Thyroid gland (tissue), 4 donors: ENCODE data around the gene AHRR.

Source experiments
- POLR2A ChIP-seq, 2 donors: fragments of 450-650 bp; IDR thresholded peaks; one replicate each; pipeline ENCODE4 v1.6.1; 2017; ENCODE audit warnings: antibody characterized with exemption in 2 of 2, mild to moderate bottlenecking in 2 of 2, moderate library complexity in 1 of 2
- TF ChIP-seq, protein P1 (sequence below), 6 experiments: fragments of 200-600 bp in 3 of 6; fragments of 450-650 bp in 3 of 6; sonication (generic) in 3 of 6; IDR thresholded peaks; one replicate each; pipeline ENCODE4 v1.5.1; 2016 to 2019; ENCODE audit warnings: antibody characterized with exemption in 6 of 6, mild to moderate bottlenecking in 2 of 6, inconsistent platforms in 1 of 6, moderate library complexity in 1 of 6

DNA sequence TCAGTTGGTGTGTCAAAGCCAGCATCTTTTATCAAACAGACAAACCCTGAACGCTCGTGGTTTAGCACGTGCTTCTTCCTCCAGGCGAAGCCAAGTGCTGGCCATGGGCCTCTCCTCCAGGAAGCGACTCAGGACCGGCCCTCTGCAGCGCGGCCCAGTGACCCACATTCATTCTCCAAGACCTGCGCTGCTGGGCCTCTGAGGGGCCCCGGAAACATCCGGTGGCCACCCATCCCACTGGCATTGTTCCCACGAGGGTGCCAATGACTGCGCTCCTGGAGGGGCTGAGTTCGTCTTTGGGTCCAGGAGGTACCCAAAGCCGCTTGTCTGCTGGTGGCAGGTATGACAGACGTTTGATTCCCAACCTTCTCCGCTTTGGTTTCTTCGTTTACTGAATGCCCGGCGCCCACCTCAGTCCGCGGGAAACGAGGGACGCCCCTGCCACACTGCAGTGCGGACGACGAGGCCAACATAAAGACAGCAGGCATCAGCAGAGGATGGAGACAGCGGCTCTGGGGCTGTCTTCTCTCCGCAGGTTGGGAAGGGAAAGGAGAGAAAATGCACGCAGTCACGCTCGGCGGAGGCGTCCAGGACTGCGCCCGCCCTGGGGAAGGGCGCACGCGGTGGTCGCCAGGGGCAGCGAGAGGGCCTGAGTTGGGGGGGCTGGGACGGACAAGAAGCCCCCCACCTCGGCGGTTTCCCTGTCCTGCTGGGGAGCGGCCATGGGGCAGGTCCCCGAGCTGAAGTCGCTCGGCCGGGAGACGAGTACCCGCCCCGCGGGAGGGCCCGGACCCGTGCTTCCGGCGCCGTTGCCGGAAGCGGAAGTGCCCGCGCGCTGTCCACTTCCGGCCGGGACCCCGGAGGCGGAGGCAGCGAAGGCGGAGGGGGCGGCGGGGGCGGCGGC lies 121.1 kb downstream of the AHRR start, which contains the start of gene EXOC3:
- peak in 1 of 2 donors; percentile 73 for TF ChIP-seq POLR2A (IDR thresholded peaks at IDR 0.05)
- TF ChIP-seq, protein P1, sequence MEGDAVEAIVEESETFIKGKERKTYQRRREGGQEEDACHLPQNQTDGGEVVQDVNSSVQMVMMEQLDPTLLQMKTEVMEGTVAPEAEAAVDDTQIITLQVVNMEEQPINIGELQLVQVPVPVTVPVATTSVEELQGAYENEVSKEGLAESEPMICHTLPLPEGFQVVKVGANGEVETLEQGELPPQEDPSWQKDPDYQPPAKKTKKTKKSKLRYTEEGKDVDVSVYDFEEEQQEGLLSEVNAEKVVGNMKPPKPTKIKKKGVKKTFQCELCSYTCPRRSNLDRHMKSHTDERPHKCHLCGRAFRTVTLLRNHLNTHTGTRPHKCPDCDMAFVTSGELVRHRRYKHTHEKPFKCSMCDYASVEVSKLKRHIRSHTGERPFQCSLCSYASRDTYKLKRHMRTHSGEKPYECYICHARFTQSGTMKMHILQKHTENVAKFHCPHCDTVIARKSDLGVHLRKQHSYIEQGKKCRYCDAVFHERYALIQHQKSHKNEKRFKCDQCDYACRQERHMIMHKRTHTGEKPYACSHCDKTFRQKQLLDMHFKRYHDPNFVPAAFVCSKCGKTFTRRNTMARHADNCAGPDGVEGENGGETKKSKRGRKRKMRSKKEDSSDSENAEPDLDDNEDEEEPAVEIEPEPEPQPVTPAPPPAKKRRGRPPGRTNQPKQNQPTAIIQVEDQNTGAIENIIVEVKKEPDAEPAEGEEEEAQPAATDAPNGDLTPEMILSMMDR (IDR thresholded peaks at IDR 0.05) = no peak
